Muscle layer of duodenum (tissue), 2 donors: Measurements from ENCODE around the gene MAP3K10.
A peak's percentile ranks its signal among the peaks of the same experiment; 100 is the strongest.

Source experiments
- H3K27ac ChIP-seq: one replicate; pipeline ENCODE4 v1.7.0; 2013; ENCODE audit warnings: mild to moderate bottlenecking, low read length
- H3K27me3 ChIP-seq: one replicate; pipeline ENCODE4 v1.7.0; 2013; ENCODE audit warnings: low read depth, mild to moderate bottlenecking, control low read depth, low read length
- H3K36me3 ChIP-seq, 2 donors: one replicate each; pipeline ENCODE4 v1.7.0; 2013; ENCODE audit warnings: low read length in 2 of 2, control low read depth in 1 of 2, mild to moderate bottlenecking in 1 of 2; ENCODE audit not compliant: insufficient read depth in 2 of 2, control insufficient read depth in 1 of 2
- H3K4me1 ChIP-seq, 2 donors: one replicate each; pipeline ENCODE4 v1.7.0; 2013; ENCODE audit warnings: low read length in 2 of 2, mild to moderate bottlenecking in 2 of 2, control low read depth in 1 of 2, moderate library complexity in 1 of 2; ENCODE audit not compliant: insufficient read depth in 2 of 2, control insufficient read depth in 1 of 2
- H3K4me3 ChIP-seq, 2 donors: one replicate each; pipeline ENCODE4 v1.7.0; 2013; ENCODE audit warnings: low read length in 2 of 2, low read depth in 1 of 2, mild to moderate bottlenecking in 1 of 2
- H3K9me3 ChIP-seq, 2 donors: one replicate each; pipeline ENCODE4 v1.7.0; 2013; ENCODE audit warnings: low read length in 2 of 2, control low read depth in 1 of 2, mild to moderate bottlenecking in 1 of 2; ENCODE audit not compliant: control insufficient read depth in 1 of 2
- donor health status: healthy.

MAP3K10 gene

DNA sequence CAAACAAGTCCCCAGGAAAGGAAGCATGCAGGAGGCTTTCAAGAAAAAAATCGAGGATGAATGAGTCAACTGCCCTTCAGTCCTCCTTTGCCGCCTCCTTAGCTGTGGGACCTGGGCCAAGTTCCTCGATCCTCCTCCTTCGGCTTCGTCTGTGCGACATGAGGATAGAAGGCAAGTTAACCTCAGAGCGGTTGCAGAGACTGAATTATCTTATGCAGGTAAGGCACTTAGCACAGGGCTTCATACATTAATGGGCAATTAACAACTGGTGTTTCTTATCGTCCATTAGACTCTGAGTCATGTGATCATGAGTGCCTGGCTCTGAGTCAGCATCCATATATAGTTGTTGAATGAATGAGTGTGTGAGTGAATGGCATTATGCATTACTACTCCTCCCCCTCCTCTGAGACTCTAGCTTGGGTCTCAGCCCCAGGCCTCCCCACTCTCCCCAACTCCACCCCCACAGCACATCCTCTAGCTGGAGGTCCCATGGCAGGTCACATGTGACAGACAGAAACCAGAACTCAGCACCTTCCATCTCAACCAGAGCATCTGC lies 28.6 kb downstream of the MAP3K10 start:
- Histone ChIP-seq H3K9me3 (no peaks in the 10 kb centered on the region), H3K27ac (no peak overlapping the region), H3K4me3 (no peak overlapping the region), H3K27me3 (peaks cover 33% of the 10 kb centered on the region), H3K4me1 (peaks cover 0 to 10% of the 10 kb centered on the region in 2 donors), H3K36me3 (no peaks in the 10 kb centered on the region)

DNA sequence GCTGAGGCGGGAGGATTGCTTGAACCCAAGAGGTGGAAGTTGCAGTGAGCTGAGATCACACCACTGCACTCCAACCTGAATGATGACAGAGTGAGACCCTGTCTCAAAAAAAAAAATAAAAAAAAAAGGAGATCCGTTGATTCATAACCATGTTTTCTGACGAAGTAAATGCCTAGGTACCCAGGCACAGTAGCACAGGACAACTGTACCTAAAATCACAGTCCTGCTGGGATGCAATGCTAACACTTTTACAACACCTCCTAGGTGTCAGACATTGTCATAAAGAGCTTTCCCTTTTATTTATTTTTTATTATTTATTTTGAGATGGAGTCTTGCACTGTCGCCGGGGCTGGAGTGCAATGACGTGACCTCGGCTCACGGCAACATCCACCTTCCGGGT lies 29.4 kb downstream of the MAP3K10 start:
- Histone ChIP-seq H3K9me3 (no peaks in the 10 kb centered on the region), H3K36me3 (no peaks in the 10 kb centered on the region), H3K27ac (no peak overlapping the region), H3K27me3 (peaks cover 38% of the 10 kb centered on the region), H3K4me3 (no peak overlapping the region), H3K4me1 (peaks cover 0 to 11% of the 10 kb centered on the region in 2 donors)

DNA sequence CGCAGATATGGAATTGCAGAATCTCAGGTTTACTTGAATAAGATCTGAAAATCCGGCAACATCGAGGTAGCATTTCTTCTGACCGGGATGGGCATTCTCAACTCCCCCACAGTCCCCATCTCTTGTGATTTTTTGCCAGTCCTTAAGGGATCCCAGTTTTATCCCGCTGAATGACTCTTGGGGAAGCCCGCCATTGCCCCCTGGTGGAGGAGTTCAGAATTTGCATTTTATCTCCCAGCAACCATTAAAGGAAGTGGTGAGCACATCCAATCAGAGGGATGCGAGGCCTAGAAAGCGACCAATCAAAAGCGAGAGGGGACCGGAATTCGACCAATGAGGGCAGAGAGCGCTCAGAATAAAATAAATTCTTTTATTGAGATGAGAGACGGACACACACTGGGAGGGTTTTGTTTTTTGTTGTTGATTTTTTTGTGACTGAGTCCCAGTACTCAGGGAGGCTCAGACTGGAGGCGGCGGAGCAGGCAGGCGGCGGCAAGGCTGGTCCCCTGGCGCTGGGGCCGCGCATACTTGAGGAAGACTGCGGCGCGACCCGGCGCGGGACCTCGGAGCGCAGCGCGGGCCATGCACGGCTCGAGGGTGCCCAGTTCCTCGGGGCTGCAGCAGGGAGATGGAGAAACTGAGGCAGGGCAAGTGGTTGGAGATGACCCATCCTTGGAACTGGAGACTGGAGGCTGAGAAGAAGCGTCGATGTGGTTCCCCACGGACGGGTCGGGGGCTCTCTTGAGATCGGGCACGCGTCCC lies 30.8 kb downstream of the MAP3K10 start:
- Histone ChIP-seq H3K36me3 (no peaks in the 10 kb centered on the region), H3K4me3 (no peak overlapping the region), H3K27me3 (peaks cover 36% of the 10 kb centered on the region), H3K9me3 (no peaks in the 10 kb centered on the region), H3K27ac (no peak overlapping the region), H3K4me1 (peaks cover 0 to 22% of the 10 kb centered on the region in 2 donors)

- H3K9me3 ChIP-seq, result no peaks in the 10 kb centered on the region
- H3K4me1 ChIP-seq, result peaks cover 0 to 17% of the 10 kb centered on the region in 2 donors
- H3K27ac ChIP-seq, result no peak overlapping the region
- no peaks in the 10 kb centered on the region for H3K36me3 ChIP-seq
- peaks cover 34% of the 10 kb centered on the region for H3K27me3 ChIP-seq
- no peak overlapping the region for H3K4me3 ChIP-seq
Measured at GRCh38 chr19:40223135-40223822, 32.1 kb downstream of the MAP3K10 start.

GRCh38 chr19:40224342-40225150 lies 33.3 kb downstream of the MAP3K10 start:
- Histone ChIP-seq H3K27ac (no peak overlapping the region), H3K4me1 (peaks cover 0 to 17% of the 10 kb centered on the region in 2 donors), H3K9me3 (no peaks in the 10 kb centered on the region), H3K4me3 (no peak overlapping the region), H3K27me3 (peaks cover 29% of the 10 kb centered on the region), H3K36me3 (no peaks in the 10 kb centered on the region)

GRCh38 chr19:40225440-40226305 lies 34.4 kb downstream of the MAP3K10 start:
- no peak overlapping the region for H3K27ac ChIP-seq
- peak overlapping the region; percentile 39 to 55 for H3K4me3 ChIP-seq
- H3K36me3 ChIP-seq, result no peaks in the 10 kb centered on the region
- H3K9me3 ChIP-seq, result no peaks in the 10 kb centered on the region
- H3K4me1 ChIP-seq, result peaks cover 0 to 17% of the 10 kb centered on the region in 2 donors
- peaks cover 29% of the 10 kb centered on the region for H3K27me3 ChIP-seq

DNA sequence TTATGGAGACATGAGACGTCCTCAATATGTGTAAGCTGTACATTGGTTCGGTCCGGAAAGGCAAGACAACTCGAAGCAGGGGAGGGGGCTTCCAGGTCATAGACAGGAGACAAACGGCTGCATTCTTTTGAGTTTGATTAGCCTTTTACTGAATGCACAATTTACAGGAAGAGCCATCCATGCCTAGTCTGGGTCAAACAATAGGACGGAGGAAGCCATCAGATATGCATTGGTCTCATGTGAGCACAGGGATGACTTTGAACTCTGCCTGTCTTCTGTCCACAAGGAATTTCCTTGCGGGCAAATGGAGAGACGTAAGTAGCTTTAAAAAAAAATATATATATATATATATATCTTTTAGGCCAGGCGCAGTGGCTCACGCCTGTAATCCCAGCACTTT lies 37.1 kb downstream of the MAP3K10 start:
- no peak overlapping the region for H3K4me3 ChIP-seq
- peaks cover 0 to 21% of the 10 kb centered on the region in 2 donors for H3K4me1 ChIP-seq
- H3K27me3 ChIP-seq, result peaks cover 29% of the 10 kb centered on the region
- H3K36me3 ChIP-seq, result peaks cover 0 to 5% of the 10 kb centered on the region in 2 donors
- no peaks in the 10 kb centered on the region for H3K9me3 ChIP-seq
- no peak overlapping the region for H3K27ac ChIP-seq

DNA sequence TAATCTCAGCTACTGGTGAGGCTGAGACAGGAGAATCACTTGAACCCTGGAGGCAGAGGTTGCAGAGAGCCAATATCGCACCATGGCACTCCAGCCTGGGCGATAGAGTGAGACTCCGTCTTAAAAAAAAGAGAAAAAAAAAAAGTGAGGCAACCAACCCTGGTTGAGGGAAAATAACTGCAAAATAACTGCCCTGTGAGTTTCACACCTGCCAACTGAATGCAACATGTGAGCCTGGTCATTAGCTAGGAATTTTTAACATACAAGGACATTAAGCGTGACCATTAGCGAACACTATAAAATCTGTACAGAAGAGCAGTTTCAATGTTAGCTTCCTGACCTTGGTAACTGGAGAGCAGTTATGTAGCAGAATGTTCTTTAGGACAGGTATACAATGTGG lies 37.6 kb downstream of the MAP3K10 start:
- no peaks in the 10 kb centered on the region for H3K9me3 ChIP-seq
- H3K4me1 ChIP-seq, result peaks cover 0 to 19% of the 10 kb centered on the region in 2 donors
- no peak overlapping the region for H3K4me3 ChIP-seq
- H3K27me3 ChIP-seq, result peaks cover 29% of the 10 kb centered on the region
- H3K36me3 ChIP-seq, result peaks cover 0 to 10% of the 10 kb centered on the region in 2 donors
- H3K27ac ChIP-seq, result no peak overlapping the region

- Histone ChIP-seq H3K27me3 (peaks cover 24% of the 10 kb centered on the region), H3K4me3 (no peak overlapping the region)
Measured at GRCh38 chr19:40229484-40229883, 38.3 kb downstream of the MAP3K10 start.

DNA sequence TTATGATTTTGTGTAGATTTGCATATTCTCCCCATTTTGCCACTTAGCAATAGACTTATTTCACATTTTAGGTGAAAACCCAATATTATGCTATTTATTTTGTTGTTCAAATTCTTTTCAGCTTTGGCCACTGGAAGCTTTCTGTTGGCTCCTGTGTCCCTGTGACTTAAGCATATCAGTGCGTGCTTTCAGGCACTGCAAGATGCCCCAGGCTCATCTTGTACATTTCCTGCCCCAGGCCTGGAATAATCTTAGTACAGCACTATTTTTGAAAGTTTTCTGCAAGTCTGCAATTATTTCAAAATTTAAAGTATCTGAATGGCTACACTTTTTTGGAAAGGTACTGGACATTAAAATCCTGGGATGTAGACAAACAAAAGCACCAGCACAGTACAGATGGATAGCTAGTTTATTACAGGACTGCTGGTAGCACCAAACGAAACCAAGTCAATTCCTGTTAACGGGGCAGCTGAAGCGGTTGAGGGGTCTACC lies 38.7 kb downstream of the MAP3K10 start:
- Histone ChIP-seq H3K27me3 (peaks cover 20% of the 10 kb centered on the region), H3K27ac (no peak overlapping the region), H3K9me3 (no peaks in the 10 kb centered on the region), H3K4me3 (no peak overlapping the region), H3K4me1 (peaks cover 0 to 19% of the 10 kb centered on the region in 2 donors), H3K36me3 (peaks cover 3 to 20% of the 10 kb centered on the region in 2 donors)

More at GRCh38 chr19:40229484-40229883, 38.3 kb downstream of the MAP3K10 start:
- Histone ChIP-seq H3K9me3 (no peaks in the 10 kb centered on the region), H3K36me3 (peaks cover 0 to 16% of the 10 kb centered on the region in 2 donors), H3K4me1 (peaks cover 0 to 19% of the 10 kb centered on the region in 2 donors), H3K27ac (no peak overlapping the region)
